ENCODE results near the gene RAD51B.

DNA sequence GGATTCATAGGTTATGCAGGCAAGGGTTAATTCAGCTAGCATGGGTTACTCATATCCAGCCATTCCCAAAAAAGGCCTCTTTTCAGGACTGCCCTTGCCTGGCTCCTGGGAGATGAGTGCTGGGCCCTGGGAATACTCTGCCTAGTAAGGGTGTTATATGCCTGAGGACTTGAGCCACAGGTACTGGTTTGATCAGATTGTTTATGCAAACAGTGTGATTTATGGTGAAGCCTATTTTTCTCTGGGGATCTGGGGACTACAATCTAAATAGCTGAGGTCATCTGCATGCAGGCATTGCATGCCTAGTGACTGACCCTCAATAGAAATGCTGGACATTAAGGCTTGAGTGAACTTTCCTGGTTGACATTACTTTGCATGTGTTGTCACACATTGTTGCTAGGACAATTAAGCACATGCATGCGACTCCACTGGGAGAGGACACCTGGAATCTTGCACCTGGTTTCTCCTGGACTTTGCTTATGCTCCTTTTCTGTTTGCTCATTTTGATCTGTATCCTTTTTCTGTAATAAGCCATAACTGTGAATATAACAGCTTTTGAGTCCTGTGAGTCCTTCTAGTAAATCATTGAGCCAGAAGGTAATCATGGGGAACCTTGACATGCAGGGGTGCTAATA is 73.0 kb downstream of the RAD51B start:
- TF ChIP-seq POLR2A (IDR thresholded peaks at IDR 0.05), result no peak
- TF ChIP-seq, protein P1, sequence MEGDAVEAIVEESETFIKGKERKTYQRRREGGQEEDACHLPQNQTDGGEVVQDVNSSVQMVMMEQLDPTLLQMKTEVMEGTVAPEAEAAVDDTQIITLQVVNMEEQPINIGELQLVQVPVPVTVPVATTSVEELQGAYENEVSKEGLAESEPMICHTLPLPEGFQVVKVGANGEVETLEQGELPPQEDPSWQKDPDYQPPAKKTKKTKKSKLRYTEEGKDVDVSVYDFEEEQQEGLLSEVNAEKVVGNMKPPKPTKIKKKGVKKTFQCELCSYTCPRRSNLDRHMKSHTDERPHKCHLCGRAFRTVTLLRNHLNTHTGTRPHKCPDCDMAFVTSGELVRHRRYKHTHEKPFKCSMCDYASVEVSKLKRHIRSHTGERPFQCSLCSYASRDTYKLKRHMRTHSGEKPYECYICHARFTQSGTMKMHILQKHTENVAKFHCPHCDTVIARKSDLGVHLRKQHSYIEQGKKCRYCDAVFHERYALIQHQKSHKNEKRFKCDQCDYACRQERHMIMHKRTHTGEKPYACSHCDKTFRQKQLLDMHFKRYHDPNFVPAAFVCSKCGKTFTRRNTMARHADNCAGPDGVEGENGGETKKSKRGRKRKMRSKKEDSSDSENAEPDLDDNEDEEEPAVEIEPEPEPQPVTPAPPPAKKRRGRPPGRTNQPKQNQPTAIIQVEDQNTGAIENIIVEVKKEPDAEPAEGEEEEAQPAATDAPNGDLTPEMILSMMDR (IDR thresholded peaks at IDR 0.05), result no peak
- TF ChIP-seq POLR2AphosphoS5 (IDR thresholded peaks at IDR 0.05), result no peak

Data from upper lobe of left lung (tissue), 4 donors.